ENCODE results near the gene GLI2. TPM values are rescaled to one million over a fixed set of nuclear protein-coding genes. Genes with fewer than 3 reads are reported as not detected.

GLI2 gene
- total RNA-seq, 1 donor = 10.1 TPM

GRCh38 chr2:120715353-120715752 lies 20.3 kb upstream of the GLI2 start:
- Histone ChIP-seq H3K4me1 (ENCODE audit: insufficient read depth, low read length) (peaks cover 7% of the 10 kb centered on the region), H3K79me2 (ENCODE audit: insufficient read depth, low read length) (no peaks in the 10 kb centered on the region), H3K27me3 (ENCODE audit: insufficient read depth, low read length) (no peaks in the 10 kb centered on the region), H3K4me3 (ENCODE audit: insufficient read depth, low read length) (no peak overlapping the region), H3K27ac (ENCODE audit: low read depth, low read length) (no peak overlapping the region), H3K4me2 (ENCODE audit: insufficient read depth, low read length) (no peak overlapping the region), H4K20me1 (ENCODE audit: insufficient read depth, low read length) (no peaks in the 10 kb centered on the region), H3K9me3 (ENCODE audit: low read depth, low read length) (no peaks in the 10 kb centered on the region), H3K36me3 (ENCODE audit: insufficient read depth, low read length) (no peaks in the 10 kb centered on the region), H2AFZ (ENCODE audit: low read length) (no peak overlapping the region)
- DNase-seq (ENCODE audit: insufficient read length, low spot score, missing footprints) = peak; percentile 41
- TF ChIP-seq CTCF (IDR thresholded peaks at IDR 0.05; ENCODE audit: extremely low read depth, low read depth, low read length) = no peak

- Histone ChIP-seq H4K20me1 (ENCODE audit: insufficient read depth, low read length) (no peaks in the 10 kb centered on the region), H3K27me3 (ENCODE audit: insufficient read depth, low read length) (no peaks in the 10 kb centered on the region), H3K36me3 (ENCODE audit: insufficient read depth, low read length) (no peaks in the 10 kb centered on the region), H3K4me3 (ENCODE audit: insufficient read depth, low read length) (no peak overlapping the region), H3K79me2 (ENCODE audit: insufficient read depth, low read length) (no peaks in the 10 kb centered on the region), H3K4me1 (ENCODE audit: insufficient read depth, low read length) (peaks cover 7% of the 10 kb centered on the region), H3K4me2 (ENCODE audit: insufficient read depth, low read length) (no peak overlapping the region), H2AFZ (ENCODE audit: low read length) (no peak overlapping the region), H3K9me3 (ENCODE audit: low read depth, low read length) (no peaks in the 10 kb centered on the region), H3K27ac (ENCODE audit: low read depth, low read length) (no peak overlapping the region)
- DNase-seq (ENCODE audit: insufficient read length, low spot score, missing footprints) = no peak
- TF ChIP-seq CTCF (IDR thresholded peaks at IDR 0.05; ENCODE audit: extremely low read depth, low read depth, low read length) = no peak
Measured at GRCh38 chr2:120715941-120716340, 19.7 kb upstream of the GLI2 start.

GRCh38 chr2:120716641-120717585 lies 18.8 kb upstream of the GLI2 start:
- no peak for TF ChIP-seq CTCF (IDR thresholded peaks at IDR 0.05; ENCODE audit: extremely low read depth, low read depth, low read length)
- Histone ChIP-seq H3K4me2 (ENCODE audit: insufficient read depth, low read length) (no peak overlapping the region), H3K36me3 (ENCODE audit: insufficient read depth, low read length) (no peaks in the 10 kb centered on the region), H4K20me1 (ENCODE audit: insufficient read depth, low read length) (no peaks in the 10 kb centered on the region), H3K27ac (ENCODE audit: low read depth, low read length) (no peak overlapping the region), H3K9me3 (ENCODE audit: low read depth, low read length) (no peaks in the 10 kb centered on the region), H3K4me3 (ENCODE audit: insufficient read depth, low read length) (no peak overlapping the region), H3K4me1 (ENCODE audit: insufficient read depth, low read length) (peaks cover 6% of the 10 kb centered on the region), H3K27me3 (ENCODE audit: insufficient read depth, low read length) (no peaks in the 10 kb centered on the region), H3K79me2 (ENCODE audit: insufficient read depth, low read length) (no peaks in the 10 kb centered on the region), H2AFZ (ENCODE audit: low read length) (no peak overlapping the region)
- no peak for DNase-seq (ENCODE audit: insufficient read length, low spot score, missing footprints)

GRCh38 chr2:120719491-120719890 lies 16.2 kb upstream of the GLI2 start:
- H3K79me2 ChIP-seq (ENCODE audit: insufficient read depth, low read length) = no peaks in the 10 kb centered on the region
- H3K4me3 ChIP-seq (ENCODE audit: insufficient read depth, low read length) = no peak overlapping the region
- peaks cover 18% of the 10 kb centered on the region for H3K4me1 ChIP-seq (ENCODE audit: insufficient read depth, low read length)
- H3K27me3 ChIP-seq (ENCODE audit: insufficient read depth, low read length) = no peaks in the 10 kb centered on the region
- H3K9me3 ChIP-seq (ENCODE audit: low read depth, low read length) = no peaks in the 10 kb centered on the region
- no peak for DNase-seq (ENCODE audit: insufficient read length, low spot score, missing footprints)
- TF ChIP-seq CTCF (IDR thresholded peaks at IDR 0.05; ENCODE audit: extremely low read depth, low read depth, low read length) = no peak
- H4K20me1 ChIP-seq (ENCODE audit: insufficient read depth, low read length) = no peaks in the 10 kb centered on the region
- no peak overlapping the region for H3K4me2 ChIP-seq (ENCODE audit: insufficient read depth, low read length)
- H3K36me3 ChIP-seq (ENCODE audit: insufficient read depth, low read length) = no peaks in the 10 kb centered on the region
- H2AFZ ChIP-seq (ENCODE audit: low read length) = no peak overlapping the region
- no peak overlapping the region for H3K27ac ChIP-seq (ENCODE audit: low read depth, low read length)
